ENCODE data around the gene PRORP.
"Not testable (repeated sequence)": the region's sequence is repeated elsewhere in the genome, so short reads cannot be mapped to it uniquely, and the experiment has no call there.

The PRORP gene

GRCh38 chr14:35121887-35122695 lies at the start of gene PRORP, which contains the start of gene PPP2R3C:
PRORP (plus strand) TSS chr14:35122552; CDS start chr14:35123246, 694 bp downstream.
PPP2R3C (minus strand) TSS chr14:35121990; CDS start chr14:35121959, 31 bp downstream.
- FAIRE-seq = peak; percentile 67

GRCh38 chr14:35073486-35073885 lies 48.9 kb upstream of the PRORP start:
- no peak for FAIRE-seq

DNA sequence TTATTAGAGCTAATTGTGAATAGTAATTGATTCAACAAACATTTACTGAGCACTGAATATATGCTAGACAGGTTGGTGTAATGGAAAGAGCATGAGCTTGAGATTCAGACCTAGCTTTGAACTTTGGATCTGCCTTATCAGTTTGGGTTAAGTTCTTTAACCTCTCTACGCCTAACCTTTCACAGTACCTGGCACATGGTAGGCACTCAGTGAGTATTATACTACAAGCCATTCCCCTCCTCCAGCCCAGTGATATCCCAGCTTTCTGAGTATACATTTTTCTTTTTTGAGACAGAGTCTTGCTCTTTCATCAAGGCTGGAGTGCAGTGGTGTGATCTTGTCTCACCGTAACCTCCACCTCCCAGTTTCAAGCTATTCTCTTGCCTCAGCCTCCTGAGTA lies 44.3 kb upstream of the PRORP start:
- no peak for FAIRE-seq

GRCh38 chr14:35079742-35080141 lies 42.6 kb upstream of the PRORP start:
- FAIRE-seq = no peak

DNA sequence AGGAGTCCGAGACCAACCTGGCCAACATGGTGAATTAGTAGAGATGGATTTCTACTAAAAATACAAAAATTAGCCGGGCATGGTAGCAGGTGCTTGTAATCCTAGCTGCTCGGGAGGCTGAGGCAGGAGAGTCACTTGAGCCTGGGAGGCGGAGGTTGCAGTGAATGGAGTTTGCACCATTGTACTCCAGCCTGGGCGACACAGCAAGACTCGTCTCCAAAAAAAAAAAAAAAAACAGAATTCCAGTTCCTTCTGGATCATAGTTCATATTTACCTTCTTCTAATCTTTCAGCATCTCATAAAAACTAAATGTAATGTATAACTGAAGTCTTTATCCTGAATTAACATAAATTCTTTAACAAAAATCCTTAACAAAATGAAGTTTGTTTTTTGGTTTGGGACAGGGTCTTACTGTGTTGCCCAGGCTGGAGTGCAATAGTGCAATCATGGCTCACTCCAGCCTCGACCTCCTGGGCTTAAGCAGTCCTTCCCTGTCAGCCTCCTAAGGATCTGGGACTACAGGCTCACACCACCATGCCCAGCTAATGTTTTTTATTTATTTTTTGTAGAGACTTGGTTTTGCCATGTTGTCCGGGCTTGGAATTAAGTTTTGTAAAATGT lies 38.7 kb upstream of the PRORP start:
- no peak for FAIRE-seq

DNA sequence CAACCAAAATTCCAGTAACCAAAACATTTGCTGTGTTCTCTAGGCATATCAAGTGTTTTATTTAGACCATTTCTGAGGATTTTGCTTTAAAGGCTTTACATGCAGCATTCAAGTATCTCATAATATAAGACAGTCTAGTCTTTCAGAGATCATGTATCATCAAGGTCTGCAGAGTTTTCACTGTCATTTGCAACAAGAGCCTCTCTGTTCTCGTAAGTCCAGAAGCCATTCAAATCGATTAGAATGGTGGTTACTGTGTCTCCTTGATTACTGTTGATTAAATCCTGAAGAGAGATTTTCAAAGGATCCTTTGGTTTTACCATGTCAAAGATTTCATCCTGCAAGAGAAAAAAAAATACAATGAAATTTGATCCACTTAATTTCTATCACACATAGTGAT lies 36.9 kb upstream of the PRORP start:
- no peak for FAIRE-seq

DNA sequence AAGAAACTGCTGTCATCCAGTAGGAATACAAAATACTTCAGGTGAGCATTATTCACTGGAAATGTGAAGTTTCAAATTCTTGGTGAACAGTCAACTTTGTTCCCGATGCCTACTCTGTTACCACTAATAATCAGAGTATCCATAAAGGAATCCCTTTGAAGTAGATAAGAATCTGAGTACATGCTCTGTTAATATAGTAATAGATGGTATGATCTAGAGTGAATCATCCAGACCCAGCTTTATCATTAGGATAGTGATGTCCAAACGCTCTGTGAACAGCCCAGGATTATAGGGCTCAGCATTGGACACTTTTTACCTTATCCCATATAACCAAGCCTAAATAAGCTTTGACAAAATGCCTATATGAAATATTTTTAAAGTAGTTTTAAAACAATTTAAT lies 33.8 kb upstream of the PRORP start:
- FAIRE-seq = no peak

GRCh38 chr14:35094645-35095044 lies 27.7 kb upstream of the PRORP start:
- not testable (repeated sequence) for FAIRE-seq

GRCh38 chr14:35107866-35108265 lies 14.5 kb upstream of the PRORP start:
- FAIRE-seq = no peak

DNA sequence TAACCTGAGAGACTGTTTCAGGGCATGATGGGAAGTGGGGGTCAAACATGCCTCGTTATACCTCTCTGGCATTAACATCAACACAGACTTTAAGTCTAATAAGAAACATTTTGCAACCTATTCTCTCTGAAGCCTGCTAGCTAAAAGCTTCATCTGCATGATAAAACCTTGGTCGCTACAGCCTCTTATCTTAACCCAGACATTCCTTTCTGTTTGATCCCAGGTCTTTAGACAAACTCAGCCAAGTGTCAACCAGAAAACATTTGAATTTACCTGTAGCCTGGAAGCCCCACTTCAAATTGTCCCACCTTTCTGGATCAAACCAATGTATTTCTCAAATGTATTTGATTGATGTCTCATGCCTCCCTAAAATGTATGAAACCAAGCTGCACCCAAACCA lies 9.7 kb upstream of the PRORP start:
- no peak for FAIRE-seq

DNA sequence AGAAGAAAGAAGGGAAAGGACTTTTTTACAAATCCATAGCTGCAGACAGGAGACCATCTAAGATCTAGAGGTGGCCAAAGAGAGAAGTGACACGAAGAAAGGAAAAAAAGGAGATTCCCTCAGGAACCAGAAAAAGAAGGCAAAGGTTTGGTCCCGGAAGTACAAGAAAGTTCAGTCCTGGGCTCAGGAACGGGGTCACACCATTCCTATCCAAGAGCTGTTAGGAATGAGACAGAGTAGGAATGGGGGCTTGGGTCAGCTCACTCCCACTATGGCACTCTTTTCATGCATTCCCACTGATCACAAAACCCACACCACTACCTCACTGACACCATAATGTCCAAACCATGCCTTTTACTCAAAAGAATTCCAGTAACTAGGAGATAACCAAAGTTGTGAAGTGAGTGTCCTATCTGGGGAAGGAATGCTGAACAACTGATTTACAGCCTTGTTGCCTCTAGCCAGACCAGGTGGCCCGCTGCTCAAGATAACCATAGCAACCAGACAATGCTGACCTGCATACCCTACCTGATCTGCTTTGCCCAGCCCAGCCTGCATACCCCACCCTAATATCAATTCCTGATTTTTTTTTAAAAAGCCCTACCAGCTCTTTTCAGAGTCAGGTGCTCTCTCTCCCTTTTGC lies 8.9 kb upstream of the PRORP start:
- FAIRE-seq = no peak

GRCh38 chr14:35114036-35114435 lies 8.3 kb upstream of the PRORP start:
- FAIRE-seq = no peak

- FAIRE-seq = no peak
Observed at GRCh38 chr14:35116242-35116641, 6.1 kb upstream of the PRORP start.

GRCh38 chr14:35117112-35117511 lies 5.2 kb upstream of the PRORP start:
- no peak for FAIRE-seq

DNA sequence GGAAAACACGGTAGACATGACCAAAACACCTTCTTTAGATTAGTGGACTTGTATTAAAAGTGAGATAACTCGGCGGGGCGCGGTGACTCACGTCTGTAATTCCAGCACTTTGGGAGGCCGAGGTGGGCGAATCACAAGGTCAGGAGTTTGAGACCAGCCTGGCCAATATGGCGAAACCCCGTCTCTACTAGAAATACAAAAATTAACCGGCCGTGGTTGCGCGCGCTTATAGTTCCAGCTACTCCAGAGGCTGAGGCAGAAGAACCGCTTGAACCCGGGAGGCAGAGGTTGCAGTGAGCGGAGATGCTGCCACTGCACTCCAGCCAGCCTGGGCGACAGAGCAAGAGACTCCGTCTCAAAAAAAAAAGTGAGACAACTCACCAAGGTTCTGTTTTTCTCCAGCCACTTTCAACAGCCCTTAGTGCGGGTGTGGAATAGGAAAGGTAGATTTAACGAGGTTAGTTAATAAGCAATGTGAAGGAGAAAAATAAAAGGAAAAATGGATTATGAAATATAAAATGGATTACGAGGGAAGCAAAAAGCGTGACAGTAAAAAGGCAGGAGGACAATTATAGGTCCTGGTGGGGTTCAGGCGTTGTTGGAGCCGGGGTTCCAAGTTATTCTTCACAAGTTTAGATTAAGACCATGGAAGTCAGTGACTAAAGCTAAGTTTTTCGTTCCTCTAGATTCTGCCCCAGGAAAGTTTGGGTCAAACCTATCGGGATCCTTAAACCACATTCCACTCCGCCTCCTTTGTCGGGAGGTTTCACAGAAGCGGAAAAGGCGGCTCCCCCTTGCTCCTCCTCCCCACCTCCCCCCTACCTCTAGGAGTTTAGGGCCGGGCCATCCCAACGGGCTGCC lies 1.1 kb upstream of the PRORP start:
- no peak for FAIRE-seq

DNA sequence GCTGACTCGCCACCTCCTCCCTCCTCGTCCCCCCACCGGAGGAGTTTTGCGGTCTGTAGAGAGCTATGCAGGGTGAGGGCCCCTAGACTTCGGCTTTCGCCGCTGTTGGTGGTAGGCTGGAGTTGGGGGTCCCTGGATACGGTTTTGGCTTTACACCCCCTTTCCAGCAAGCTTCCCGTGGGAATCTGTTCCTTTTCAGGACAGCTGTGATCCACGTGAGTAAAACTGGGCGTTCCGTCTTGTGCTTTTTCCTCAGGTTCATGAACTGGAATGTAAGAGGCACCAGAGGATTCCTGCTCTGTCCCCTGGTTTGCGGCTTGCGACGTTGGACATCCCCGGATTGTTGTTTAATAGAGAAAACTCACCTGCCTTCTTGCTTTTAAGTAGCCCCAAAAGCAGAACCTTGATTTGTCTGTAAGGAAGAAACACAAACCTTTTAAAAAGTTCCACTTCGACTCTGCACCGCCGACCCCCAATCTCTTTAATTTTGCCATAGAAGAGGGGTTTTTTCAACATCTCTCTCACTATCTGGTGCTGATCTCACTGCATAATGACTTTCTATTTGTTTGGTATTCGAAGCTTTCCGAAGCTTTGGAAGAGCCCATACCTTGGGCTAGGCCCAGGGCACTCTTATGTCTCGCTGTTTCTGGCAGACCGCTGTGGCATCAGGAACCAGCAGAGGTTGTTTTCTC lies 490 bp downstream of the PRORP start:
- no peak for FAIRE-seq

GRCh38 chr14:35123388-35123703 lies 994 bp downstream of the PRORP start:
- FAIRE-seq = no peak

GRCh38 chr14:35124127-35124526 lies 1.8 kb downstream of the PRORP start:
- no peak for FAIRE-seq

DNA sequence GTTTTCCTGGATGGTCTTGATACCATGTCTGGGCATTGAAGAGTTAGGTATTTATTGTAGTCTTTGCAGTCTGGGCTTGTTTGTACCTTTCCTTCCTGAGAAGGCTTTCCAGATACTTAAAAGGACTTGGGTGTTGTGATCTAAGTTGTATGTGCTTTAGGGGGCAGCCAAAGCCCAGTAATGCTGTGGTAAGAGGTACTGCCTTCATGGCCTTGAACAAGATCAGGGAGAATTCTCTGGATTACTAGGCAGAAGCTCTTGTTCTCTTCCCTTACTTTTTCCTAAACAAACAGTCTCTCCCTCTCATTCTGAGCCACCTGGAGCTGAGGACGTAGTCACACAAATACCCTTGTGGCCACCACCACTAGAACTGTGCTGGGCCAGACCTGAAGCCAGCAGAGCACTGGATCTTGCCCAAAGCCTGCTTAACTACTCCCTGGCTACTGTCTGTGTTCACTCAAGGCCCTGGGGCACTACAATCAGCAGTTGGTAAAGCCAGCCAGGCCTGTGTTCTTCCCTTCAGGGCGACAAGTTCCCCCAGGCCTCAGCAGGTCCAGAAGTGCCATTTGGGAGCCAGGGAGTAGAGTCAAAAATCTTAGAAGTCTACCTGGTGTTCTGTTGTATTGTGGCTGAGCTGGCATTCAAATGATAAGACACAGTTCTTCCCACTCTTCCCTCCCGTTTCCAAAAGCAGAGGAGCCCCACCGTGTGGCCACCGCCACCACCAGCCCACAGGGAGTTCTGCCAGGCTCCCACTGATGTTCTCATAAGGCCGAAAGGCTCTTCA lies 11.4 kb downstream of the PRORP start:
- no peak for FAIRE-seq

DNA sequence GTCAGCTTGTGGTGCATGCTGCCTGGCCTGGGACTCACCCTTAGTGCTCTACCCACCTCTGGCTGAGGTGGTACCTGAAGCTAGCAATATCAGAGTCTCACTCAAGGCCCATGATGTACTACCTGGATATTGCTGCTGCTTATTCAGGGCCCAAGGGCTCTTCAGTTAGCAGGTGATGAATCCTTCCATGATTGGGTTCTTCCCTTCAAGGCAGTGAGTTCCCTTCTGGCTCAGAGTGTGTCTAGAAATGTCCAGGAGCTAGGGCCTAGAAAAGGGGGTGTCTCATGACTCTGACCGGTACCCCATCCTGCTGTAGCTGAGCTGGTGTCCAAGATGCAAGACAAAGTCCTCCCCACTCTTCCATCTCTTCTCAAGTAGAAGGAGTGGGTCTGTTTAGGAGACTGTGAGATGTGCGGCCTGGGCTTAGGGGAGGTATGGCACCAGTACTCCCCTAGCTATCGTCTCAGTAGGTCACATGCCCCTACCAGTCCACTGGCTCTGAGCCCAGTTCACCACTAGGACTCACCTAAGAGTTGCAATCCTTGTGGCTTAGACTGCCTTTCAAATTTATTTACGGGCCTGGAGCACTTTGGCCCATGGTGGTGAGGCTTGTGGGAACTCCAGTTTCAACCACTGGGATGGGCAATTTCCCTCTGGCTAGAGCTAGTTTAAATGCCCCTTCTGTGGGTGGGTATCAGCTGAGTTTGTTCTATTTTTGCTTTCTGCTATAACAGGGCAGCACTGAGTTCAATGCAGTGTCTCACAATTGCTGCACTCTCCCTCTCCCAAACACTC lies 12.2 kb downstream of the PRORP start:
- FAIRE-seq = no peak

GRCh38 chr14:35138585-35138984 lies 16.2 kb downstream of the PRORP start:
- no peak for FAIRE-seq

All from TTC549 (cell line).